ENCODE data around the gene OPN4.

Gene OPN4

GRCh38 chr10:86681047-86681446 lies 26.7 kb downstream of the OPN4 start:
- no peak for DNase-seq

DNA sequence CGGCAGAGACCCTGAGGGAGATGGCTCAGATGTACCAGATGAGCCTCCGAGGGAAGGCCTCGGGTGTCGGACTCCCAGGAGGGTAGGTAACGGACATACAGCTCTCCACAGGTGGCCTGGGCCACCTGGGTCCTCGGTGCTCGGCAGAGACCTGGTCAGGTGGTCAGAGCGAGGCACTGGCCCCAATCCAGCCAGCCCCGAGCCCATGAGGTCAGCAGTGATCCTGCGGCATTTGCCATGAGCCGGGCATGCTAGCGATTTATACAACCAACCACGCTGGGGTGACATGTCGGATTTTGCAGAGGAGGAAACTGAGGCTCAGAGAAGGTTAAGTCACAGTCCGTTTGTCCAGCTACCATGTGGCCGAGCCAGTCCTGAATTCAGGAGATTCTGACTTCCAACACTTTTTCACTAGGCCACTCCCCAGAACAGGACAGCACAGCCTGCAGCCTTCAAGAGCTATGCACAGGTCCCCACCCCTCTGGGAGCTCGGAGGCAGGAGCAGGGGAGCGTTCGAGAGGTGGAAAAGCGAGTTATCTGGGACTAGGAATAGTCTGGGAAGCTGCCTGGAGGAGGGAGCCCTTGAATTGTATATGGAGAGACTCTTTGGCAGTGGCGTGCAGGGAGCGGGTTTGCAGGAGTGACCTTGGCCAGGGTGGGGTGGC lies 27.5 kb downstream of the OPN4 start:
- no peak for DNase-seq

GRCh38 chr10:86682675-86683074 lies 28.3 kb downstream of the OPN4 start:
- no peak for DNase-seq

DNA sequence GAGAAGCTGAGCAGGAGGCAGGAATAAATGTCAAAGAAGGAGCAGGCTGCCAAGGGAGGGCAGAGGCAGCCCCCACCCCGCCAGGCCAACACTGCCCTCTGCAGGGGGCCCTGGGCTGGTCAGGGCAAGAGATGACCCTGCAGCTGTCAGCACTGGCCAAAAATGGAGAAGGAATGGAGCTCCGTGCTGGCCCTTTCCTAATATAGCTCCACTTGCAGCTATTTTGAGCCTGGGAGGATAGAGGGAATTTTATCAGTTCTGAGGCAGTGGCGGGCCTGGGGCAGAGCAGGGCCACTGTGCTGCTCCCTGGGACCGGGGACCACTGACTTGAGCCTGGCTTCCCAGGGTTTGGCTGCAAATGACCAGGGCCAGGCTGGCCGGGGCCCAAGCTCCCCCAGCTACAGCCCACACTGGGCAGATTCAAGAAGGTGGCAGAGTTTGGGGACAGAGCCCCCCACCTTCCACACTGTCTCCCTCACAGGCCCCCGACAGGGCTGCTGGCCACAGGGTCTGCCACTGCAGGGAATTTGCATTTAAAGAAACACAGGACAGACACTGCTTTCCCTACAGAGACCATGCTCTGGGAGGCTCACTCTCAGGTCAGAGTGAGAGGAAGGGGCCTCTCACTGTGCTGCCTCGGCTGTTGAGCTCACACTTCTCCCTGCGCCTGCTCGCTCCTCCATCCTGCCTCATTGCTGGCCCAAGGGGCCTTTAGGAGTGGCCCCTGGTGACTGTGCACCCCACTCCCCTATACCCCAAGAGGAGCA lies 30.2 kb downstream of the OPN4 start:
- DNase-seq = no peak

GRCh38 chr10:86685416-86685815 lies 31.1 kb downstream of the OPN4 start:
- no peak for DNase-seq

DNA sequence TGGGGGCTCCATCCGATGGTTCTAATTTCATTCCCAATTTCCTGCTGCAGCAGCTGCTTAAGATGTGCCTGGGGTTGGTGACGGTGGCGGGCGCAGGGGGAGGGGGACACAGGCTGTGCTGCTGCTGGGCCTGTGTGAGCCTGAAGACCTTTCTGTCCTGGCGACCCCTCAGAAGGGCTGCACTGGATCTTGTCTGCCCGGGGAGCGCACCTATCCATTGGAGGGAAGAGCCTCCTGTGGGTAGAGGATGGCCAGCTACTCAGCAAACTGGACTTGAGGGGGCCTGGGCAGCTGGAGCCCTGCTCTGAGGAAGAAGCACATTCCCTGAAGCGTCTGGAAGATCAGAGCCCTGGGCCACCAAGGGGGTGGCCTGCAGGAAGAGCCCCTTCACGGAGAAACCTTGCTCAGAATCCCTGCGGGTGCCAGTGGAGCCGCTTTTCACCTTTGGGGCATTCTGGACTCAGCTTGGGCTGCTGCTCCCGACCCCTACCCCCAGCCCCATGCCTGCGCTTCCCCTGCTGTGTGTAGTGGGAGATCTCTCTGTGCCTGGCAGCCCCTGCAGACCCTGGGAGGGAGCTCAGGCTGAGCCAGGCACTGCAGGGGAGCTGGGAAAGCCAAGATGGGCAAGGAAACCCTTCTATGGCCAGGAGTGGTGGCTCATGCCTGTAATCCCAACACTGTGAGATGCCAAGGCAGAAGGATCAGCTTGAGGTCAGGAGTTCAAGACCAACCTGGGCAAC lies 31.7 kb downstream of the OPN4 start:
- DNase-seq = no peak

GRCh38 chr10:86686972-86687371 lies 32.6 kb downstream of the OPN4 start:
- no peak for DNase-seq

DNA sequence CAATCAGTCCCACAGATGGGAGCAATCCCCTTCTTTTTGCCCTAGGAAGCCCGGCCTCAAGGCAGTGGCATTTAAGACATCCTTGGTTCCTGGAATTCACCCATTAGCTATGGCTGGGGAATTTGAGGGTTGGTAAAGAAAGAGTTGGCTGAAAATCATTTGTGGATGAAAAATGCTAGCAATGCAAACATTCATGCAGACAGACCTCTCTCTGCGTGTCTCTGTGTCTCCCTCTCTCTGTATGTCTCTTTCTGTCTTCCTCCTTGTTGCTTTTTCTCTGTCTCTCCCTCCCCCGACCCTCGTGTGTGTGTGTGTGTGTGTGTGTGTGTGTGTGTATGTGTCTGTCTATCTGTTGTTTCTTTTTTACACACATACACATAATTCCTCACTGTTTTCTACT lies 33.4 kb downstream of the OPN4 start:
- no peak for DNase-seq

DNA sequence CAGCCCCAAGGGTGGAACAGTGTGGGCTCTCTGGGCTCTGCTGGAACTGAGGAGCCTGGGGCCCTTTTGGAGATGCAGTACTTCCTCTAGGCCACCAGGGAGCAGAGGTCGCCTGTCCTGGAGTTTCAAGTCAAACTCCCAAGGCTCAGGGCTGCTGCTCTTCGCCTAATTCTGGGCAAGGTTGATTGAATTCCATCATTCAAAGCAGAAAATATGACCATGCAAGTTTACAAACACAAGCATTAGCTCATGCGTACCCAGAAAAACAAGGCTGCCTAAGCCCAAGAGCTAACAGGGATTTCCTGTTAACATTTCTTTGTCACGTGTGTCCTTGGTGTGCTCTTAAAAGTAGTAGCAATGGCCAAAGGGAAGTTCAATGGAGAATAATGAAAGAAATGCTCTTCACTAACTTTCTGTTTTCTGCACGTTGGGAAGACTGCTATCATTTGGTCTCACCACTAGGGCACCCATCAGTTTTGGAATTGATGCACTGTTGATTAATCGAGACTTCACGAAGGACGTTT lies 34.1 kb downstream of the OPN4 start:
- DNase-seq = peak; percentile 29

DNA sequence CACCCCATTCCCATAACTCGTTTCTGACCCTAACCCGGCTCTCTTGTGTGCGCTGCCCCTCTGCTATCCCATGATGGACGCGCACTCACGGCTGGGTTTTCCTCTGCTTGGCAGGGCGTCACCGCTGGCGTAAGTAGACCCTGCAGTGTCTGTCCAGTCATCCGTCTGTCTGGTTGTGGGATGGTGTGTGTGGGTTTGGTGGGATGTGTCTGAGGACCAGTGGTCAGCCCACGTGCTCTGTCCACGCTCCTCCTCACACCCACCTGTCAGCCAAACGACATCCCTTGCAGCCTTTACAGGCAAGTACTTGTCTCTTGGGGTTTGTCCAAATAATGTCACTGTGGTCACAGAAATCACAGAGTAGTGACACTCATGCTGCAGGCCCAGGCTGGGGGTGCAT lies 34.8 kb downstream of the OPN4 start:
- DNase-seq = no peak

DNA sequence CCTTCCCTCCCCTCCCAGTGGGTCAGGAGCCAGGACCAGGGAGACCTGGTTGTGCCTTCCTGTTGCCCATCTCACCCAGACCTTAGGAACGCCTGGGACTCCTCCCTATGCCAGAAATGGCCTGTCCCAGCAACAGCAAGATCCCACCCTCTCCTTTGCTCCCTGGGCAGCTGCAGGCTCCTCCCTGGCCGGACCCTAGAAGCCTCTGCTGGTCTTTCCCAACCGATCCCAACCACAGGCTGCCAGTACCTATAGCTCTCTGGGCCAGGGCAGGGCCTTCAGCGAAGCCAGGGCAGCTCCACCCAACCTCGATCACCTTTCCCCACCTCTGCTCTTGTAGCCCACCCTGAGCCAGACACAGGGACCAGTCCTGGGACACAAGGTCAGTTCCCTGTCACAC lies 35.9 kb downstream of the OPN4 start:
- no peak for DNase-seq

DNA sequence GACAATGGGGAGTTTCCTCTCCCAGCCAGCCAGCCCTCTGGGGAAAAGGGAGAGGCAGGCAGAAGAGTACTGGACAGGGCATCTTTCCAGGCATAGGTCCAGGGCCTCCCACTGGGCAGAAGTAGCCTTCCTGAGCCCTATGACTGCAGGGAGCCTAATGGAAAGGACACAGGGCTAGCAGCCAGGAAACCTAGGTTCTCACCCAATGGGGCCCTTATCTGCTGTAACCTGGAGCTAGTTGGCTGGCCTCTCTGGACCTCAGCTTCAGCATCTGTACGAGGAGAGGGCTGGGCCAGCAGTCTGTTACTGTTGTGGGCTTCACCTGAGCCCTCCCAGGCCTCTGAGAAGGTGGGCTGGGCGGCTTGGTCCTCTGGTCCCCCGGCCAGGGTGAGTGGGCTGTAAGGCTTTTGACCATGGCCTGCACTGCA lies 36.3 kb downstream of the OPN4 start:
- no peak for DNase-seq

DNA sequence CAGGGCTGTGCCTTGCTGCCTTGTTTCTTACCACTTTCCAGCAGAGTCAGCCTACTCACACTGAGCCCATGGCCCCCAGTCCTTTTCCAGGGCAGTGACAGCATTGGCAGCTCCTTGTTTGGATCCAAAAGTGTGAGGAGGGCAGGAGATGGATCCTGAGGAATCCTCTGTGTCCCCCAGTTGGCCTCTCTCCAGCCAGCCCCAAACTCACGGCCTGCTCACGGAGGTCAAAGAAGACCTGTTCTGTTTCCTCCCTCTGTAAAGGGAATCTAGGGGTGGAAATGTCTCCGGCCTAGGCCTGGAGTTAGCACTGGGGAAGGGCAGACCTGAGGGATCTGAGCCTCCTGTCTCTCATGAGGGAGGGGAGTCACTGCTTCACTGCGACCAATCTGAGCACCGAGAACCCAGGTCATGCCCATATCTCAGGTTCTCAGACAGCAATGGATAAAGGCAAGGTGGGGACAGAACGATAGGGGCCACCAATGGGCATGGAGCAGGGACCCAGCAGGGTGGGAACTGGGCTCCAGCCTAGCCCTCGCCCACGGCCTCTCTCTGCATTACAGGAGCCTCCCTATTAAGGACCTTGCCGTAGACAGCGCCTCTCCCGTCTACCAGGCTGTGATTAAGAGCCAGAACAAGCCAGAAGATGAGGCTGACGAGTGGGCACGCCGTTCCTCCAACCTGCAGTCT lies 37.1 kb downstream of the OPN4 start:
- no peak for DNase-seq

GRCh38 chr10:86692023-86692514 lies 37.7 kb downstream of the OPN4 start:
- no peak for DNase-seq

DNA sequence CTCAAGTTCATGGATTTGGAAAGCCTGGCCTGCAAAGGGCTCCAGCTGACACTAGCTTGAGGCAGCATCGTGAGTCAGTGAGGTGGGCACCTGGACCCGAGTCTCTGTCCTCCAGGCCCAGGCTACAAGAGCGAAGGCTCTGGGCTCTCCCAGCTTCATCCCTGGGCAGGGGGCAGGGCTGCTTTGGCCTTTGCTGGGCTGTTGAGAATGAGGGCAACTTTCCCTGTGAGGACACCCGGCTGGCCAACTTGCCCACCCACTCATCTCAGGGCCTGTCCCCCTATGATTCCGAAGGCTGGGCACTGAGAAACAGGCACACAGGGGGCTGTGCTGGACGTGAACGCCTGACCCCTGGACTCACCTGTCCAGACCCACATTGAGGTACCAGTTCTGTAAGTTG lies 38.3 kb downstream of the OPN4 start:
- no peak for DNase-seq

DNA sequence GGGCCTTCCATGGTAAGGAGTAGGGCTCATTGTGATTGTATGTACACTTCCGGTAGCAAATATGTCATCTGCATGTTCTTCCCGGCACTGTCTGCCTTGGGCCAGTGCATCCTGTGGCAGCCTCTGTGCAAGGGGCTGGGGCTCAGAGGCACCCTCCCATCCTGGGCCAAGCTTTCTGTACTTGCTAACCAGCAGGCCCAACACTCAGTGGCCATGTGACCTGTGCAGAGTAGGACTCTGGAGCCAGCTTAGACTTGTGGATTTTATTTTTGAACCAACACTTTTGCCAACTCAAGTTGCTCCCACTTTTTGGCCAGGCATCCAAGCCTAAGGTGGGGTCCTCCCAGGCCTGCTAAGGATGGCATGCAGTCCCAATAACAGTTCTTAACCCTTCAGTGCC lies 38.9 kb downstream of the OPN4 start:
- DNase-seq = no peak

DNA sequence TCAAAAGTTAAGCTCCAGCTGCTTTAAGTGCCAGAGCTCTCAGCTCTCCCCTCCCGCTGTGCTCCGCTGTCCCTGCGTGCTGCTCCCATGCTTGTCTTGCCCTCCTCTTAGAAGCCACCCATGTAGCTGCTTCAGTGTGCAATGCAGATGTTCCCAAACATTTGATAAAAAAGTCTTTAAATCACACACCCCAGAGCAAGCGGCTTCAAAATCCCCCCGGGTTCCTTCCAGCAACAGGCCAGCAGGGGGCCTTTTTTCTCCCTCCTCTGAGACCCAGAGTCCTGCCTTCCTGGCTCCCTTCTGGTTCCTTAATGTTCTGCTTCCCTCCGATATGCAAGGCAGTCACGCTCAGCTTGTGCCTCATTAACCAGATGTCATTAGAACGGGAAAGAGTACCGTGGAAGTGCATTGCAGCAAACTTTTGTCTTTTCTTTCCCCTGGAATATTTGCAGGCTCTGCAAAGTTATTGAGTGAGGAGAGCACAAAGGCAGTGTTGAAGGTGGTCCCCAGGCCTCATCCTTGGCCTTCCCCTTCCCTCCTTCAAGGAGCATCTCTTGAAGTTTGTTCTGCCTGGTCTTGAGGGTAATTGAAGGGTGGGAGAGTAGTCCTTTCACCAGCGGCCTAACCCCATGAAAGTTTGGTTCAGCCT lies 39.5 kb downstream of the OPN4 start:
- DNase-seq = peak; percentile 25

DNA sequence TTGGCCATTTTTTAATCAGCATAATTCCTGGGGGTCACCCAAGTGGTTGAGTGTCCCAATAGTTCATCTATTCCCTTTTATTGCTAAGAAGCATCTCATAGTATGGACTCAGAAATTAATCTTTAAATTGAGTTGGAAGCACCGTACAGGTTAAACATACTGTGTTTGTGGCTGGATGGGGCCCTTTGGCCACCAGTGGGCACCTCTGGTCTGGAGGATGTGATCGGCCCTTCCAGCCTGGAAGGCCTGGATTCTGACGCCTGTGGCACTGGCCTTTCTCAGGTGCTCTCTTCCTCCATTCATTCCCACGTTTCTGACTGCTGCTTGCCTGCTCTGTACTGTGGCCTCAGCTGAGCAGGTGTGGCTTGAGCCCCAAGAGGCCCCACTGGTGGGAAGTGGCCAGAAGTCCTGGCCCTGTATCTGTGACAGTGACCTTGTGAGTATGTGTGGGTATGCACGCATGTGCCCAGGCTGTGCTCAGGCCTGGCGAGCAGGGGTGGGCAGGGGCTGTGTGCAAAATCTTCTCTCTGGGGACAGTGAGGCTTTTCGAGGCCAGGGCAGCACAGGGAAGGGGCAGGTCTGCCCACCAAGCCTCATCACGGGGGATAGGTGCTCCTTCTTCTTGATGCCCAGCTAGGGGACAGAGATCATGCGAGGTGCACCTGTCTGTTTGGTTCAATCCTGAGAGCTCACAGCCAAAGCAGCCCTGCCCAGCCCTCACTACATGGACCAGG lies 44.0 kb downstream of the OPN4 start:
- no peak for DNase-seq

DNA sequence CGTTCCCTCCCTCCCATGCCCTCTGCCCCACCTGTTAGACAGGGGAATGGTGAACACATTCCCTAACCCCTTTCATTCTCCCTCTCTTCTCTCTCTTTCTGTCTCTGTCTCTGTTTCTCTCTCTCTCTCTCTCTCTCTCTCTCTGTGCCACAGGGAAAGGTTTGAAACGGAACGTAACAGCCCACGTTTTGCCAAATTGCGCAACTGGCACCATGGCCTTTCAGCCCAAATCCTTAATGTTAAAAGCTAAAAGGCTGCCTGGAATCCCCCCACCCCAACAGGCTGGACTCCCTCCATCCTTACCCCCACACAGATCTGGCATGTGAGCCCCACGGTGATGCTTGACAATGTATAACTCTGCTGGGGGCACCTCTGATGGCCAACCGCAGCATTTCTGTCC lies 44.8 kb downstream of the OPN4 start:
- no peak for DNase-seq

DNA sequence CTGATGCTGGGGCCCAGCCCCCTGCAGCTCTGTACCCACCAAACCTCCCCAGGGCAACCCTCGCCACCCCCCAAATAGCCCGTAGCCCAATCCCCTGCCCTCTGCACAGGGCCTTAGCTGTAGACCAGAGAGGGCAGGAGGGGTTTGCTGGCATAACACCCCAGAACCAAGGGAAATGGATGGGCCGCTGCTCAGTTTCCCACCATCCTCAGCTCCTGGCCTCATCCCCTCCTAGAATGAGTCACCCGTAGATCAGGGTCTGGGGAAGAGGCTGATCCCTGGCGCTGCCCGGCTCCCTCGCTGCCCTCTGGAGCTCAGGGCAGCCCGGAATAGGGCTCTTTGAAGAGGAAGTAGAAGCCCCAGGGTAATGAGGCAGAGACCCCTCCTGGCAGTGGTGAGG lies 45.2 kb downstream of the OPN4 start:
- DNase-seq = no peak

- DNase-seq = no peak
Observed at GRCh38 chr10:86699991-86700840, 45.9 kb downstream of the OPN4 start.
